ENCODE results near the gene CCDC141. TPM values are rescaled to one million over a fixed set of nuclear protein-coding genes. Genes with fewer than 3 reads are reported as not detected.

CCDC141 gene
- total and polyA plus RNA-seq, 2 donors (not counting 3 experiments of a cell fraction or from before 2014, with no cell fraction given), result not detected

DNA sequence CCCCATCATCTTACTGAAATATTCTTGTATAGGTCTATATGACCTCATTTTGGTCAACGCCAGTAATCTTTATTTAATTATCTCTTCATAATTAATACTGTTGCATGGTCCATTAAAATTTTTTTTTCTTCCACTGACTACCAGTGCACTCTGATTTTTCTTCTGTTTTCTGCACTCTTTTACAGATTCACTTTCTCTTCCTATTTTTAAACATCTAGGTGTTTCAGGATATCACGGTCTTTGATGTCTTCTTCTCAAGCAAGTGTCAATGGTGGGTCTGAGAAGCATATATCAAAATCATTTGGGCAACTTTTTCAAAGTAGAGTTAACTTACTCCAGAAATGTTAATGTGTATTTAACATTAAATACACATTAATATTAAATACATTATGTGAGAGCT lies 51.4 kb downstream of the CCDC141 start:
- FAIRE-seq (no peak), DNase-seq (ENCODE audit: low read depth, low spot score) (no peak)
- dilution Hi-C loops (cut with MboI; ENCODE audit: extremely low pct_ligation_motif_present, low sequenced_read_pairs), result no loop called here
- no TSS peak for BruUV-seq (replicated peaks)
- ChIA-PET CTCF (interaction anchor here (1.3 to 1.5 kb wide), 2 partner anchors 17 to 237 kb away, joined by 4 read pairs; no protein-coding TSS in a partner anchor), POLR2A (no interaction called here)
- Histone ChIP-seq H3K27ac (ENCODE audit: insufficient read depth, low read depth, low read length) (no peak overlapping the region), H3K4me2 (ENCODE audit: insufficient read depth, low read length) (no peak overlapping the region), H3K79me2 (ENCODE audit: control insufficient read depth, insufficient read depth, low read length) (no peaks in the 10 kb centered on the region), H3K4me3 (replicated peaks in 1 of 3; ENCODE audit: insufficient read depth in 1 of 3, low read depth in 1 of 3, low read length in 3 of 3) (no peak overlapping the region), H3K9ac (replicated peaks; ENCODE audit: extremely low read depth, insufficient read depth, low read length) (no peak overlapping the region), H3K36me3 (ENCODE audit: control insufficient read depth in 2 of 2, extremely low read depth in 1 of 2, insufficient read depth in 2 of 2, low read length in 2 of 2) (no peaks in the 10 kb centered on the region), H2AFZ (ENCODE audit: low read depth, low read length) (no peak overlapping the region), H3K27me3 (ENCODE audit: control insufficient read depth in 2 of 2, insufficient read depth in 2 of 2, low read length in 2 of 2) (no peaks in the 10 kb centered on the region), H3K9me3 (replicated peaks; ENCODE audit: control insufficient read depth, insufficient read depth, low read length) (no peaks in the 10 kb centered on the region), H3K9me1 (replicated peaks; ENCODE audit: control insufficient read depth, extremely low read depth, insufficient read depth, low read length) (no peaks in the 10 kb centered on the region), H3K4me1 (ENCODE audit: control insufficient read depth, extremely low read depth, insufficient read depth, low read length) (no peaks in the 10 kb centered on the region), H4K20me1 (replicated peaks; ENCODE audit: control insufficient read depth, extremely low read depth, insufficient read depth, low read length) (no peaks in the 10 kb centered on the region)
- intact Hi-C loops (cut with micrococcal nuclease), result no loop called here
- no peak for TF ChIP-seq POLR2A (IDR thresholded peaks at IDR 0.05; ENCODE audit: low read depth, low read length)
- TF ChIP-seq POLR2AphosphoS5 (IDR thresholded peaks at IDR 0.05; ENCODE audit: insufficient read depth, low read depth, low read length), result no peak
- TF ChIP-seq MAX (IDR thresholded peaks at IDR 0.05; ENCODE audit: insufficient read depth, insufficient read length), result no peak
- no peak for TF ChIP-seq EZH2 (IDR thresholded peaks at IDR 0.05; ENCODE audit: borderline replicate concordance, low read depth, low read length, severe bottlenecking)
- TF ChIP-seq FOS (IDR thresholded peaks at IDR 0.05; ENCODE audit: borderline replicate concordance, insufficient read depth, low read length), result no peak
- TF ChIP-seq JUN (IDR thresholded peaks at IDR 0.05; ENCODE audit: borderline replicate concordance, insufficient read depth, insufficient read length, low read depth), result no peak
- TF ChIP-seq MYC (IDR thresholded peaks at IDR 0.05; ENCODE audit: low read depth, low read length), result no peak
- TF ChIP-seq CTCF (IDR thresholded peaks at IDR 0.05; ENCODE audit: extremely low read depth in 1 of 2, insufficient read depth in 1 of 2, low read depth in 1 of 2, low read length in 2 of 2), result no peak

All from endothelial cell of umbilical vein (primary cell).